8988T (cell line): Measurements from ENCODE around the gene WIZ.

Experiments used
- DNase-seq: peaks from one replicate; pipeline ENCODE4 v3.0.0; 2011

Gene WIZ

DNA sequence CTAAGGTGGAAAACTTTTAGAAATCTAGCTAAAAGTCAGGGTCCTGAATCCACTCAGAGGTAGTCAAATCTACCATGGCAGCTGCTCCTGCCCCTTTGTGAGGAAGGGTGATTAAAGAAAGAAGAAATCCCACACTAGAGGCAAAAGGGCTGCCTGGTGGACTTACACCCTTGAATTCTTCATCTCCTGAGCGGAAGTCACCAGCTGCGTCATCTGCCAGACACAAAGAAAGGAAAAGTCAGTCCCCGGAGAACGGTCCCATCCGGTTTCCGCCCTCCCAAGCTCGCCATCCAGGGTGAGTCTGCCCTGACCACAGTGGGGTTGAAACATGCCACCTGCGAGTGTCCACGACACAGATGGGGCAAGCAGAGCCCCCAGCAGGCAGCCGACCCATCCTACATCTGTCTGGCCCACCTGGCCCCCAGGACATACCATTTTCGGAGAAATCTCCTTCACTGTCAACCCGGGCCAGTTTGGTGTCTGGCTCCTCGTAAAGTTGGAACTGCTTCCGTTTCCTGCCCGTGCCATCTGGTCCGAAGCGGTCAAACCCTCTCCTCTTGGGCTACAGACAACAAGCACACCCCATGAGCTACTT lies 77.9 kb downstream of the WIZ start:
- DNase-seq, result no peak

DNA sequence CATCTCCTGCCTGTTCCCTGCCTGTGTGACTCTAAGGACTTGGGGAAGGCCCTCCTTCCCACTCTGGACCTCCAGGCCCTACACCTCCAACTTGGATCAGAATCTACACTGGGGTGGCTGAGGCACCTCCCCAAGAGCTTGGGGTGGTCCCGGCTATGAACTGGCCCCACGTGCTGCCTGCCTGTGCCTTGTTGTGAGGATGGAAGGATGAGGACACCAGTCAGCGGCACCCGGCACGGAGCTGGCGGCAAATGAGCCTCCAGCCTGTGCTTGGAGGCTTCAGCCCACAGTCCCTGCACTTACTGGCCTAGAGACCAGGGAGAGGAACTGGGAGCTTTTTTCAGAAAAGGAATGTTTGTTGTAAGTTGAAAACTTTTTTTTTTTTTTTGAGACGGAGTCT lies 78.6 kb downstream of the WIZ start:
- no peak for DNase-seq
